ENCODE results near the gene BID. TPM values are rescaled to one million over a fixed set of nuclear protein-coding genes. Genes with fewer than 3 reads are reported as not detected.

The BID gene
- total RNA-seq = 1 to 10 TPM; 4.0 to 9.3 TPM

DNA sequence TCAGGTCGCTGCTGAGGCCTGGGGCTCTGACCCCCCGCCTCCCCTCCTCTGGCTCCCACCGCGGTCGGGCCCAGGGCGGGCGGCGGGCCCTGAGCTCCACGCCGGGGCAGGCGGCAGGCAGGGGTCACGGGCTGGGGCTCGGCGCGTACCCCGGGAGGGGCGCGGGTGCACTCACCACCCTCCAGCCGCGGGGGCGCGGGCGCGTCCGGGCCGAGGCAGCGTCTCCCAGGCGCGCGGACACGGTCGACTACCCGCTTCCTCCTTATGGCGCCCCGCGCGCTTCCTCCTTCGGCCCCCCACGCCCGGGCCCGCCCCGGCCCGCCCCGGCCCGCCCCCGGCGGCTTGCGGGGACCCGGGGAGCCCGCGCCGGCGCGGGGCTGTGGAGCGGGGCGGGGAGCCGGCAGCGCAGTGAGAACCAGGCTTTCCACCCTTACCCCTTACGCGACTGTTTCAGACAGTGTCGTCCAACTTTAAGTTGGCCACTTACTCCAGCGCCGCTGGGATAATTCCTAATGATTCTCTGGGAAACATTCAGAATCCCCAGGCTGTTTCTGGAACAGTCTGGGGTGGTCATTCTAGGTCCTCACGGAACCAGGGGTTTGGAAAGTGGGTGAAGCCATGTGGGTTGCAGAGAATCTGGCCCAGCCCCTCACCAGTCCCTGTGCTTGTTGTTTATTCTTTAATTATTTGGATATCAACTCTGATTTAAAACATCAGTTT is at the start of gene BID:
TSS of gene BID (minus strand) at position 264 of the 720 bp plus-strand sequence. CDS start 24,353 bp downstream, outside the sequence.
- H3K4me3 ChIP-seq = peak within 1 kb of the TSS; percentile 50 to 60
- intact Hi-C loops (cut with DNase I) = no loop called here
- no peaks in the 10 kb centered on the region for H3K9me3 ChIP-seq
- ATAC-seq (peak; percentile 62), DNase-seq (peak; percentile 11 to 62 (median 38))
- peaks cover 13% of the 10 kb centered on the region for H3K4me1 ChIP-seq
- no peak for TF ChIP-seq POLR2A (IDR thresholded peaks at IDR 0.05)
- no peak for TF ChIP-seq CTCF (IDR thresholded peaks at IDR 0.05)
- H3K27ac ChIP-seq = peak within 1 kb of the TSS in 3 of 4 donors; percentile 36 to 58 (median 56)
- no peaks in the 10 kb centered on the region for H3K27me3 ChIP-seq
- 0% methylated on average over 6 to 49 of the region's 64 CpGs for WGBS, 2 donors
- H3K36me3 ChIP-seq (replicated peaks in 1 of 2; ENCODE audit: insufficient read depth in 1 of 2, low read depth in 2 of 2) = no peaks in the 10 kb centered on the region

DNA sequence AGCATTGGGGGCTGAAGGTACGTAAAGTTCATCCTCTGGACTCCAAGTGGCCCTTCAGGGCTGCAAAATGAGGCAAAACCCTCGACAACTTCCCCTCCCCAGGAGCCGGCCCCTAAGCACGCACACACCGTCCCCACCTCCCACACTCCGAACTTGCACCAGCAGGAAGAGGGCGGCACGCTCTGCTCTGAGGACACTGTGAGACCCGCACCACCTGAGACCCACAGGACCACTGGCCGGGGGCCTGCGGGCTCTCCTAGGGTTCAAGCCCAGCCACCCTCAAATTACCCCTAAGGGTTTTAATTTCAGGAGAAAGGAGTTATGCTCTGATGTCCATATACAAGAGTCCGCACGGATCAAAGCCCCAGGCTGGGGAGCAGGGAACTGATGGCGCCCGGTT is 49.7 kb upstream of the BID start:
- DNase-seq = no peak
- ATAC-seq = no peak
- Histone ChIP-seq H3K27ac (no peak overlapping the region), H3K4me1 (no peaks in the 10 kb centered on the region), H3K9me3 (no peaks in the 10 kb centered on the region), H3K36me3 (replicated peaks in 1 of 2; ENCODE audit: insufficient read depth in 1 of 2, low read depth in 2 of 2) (peaks cover 0 to 2% of the 10 kb centered on the region in 2 donors), H3K27me3 (no peaks in the 10 kb centered on the region), H3K4me3 (no peak overlapping the region)
- no peak for TF ChIP-seq POLR2A (IDR thresholded peaks at IDR 0.05)
- no peak for TF ChIP-seq CTCF (IDR thresholded peaks at IDR 0.05)
- intact Hi-C loops (cut with DNase I) = no loop called here
- WGBS, 2 donors = 92 to 95% methylated on average over 15 of the region's 15 CpGs

GRCh38 chr22:17823226-17823625 is 49.0 kb upstream of the BID start:
- DNase-seq = no peak
- Histone ChIP-seq H3K4me3 (no peak overlapping the region), H3K4me1 (no peaks in the 10 kb centered on the region), H3K27me3 (no peaks in the 10 kb centered on the region), H3K9me3 (no peaks in the 10 kb centered on the region), H3K36me3 (replicated peaks in 1 of 2; ENCODE audit: insufficient read depth in 1 of 2, low read depth in 2 of 2) (peaks cover 0 to 2% of the 10 kb centered on the region in 2 donors), H3K27ac (no peak overlapping the region)
- TF ChIP-seq CTCF (IDR thresholded peaks at IDR 0.05) = no peak
- TF ChIP-seq POLR2A (IDR thresholded peaks at IDR 0.05) = no peak
- 76 to 86% methylated on average over 4 of the region's 4 CpGs for WGBS, 2 donors
- no peak for ATAC-seq
- intact Hi-C loops (cut with DNase I) = no loop called here

GRCh38 chr22:17822087-17822486 is 47.8 kb upstream of the BID start:
- no peak overlapping the region for H3K4me3 ChIP-seq
- ATAC-seq (no peak), DNase-seq (no peak)
- no peaks in the 10 kb centered on the region for H3K4me1 ChIP-seq
- H3K36me3 ChIP-seq (replicated peaks in 1 of 2; ENCODE audit: insufficient read depth in 1 of 2, low read depth in 2 of 2) = peaks cover 0 to 2% of the 10 kb centered on the region in 2 donors
- TF ChIP-seq POLR2A (IDR thresholded peaks at IDR 0.05) (no peak), CTCF (IDR thresholded peaks at IDR 0.05) (no peak)
- H3K27ac ChIP-seq = no peak overlapping the region
- WGBS, 2 donors = 96 to 100% methylated on average over 7 to 13 of the region's 13 CpGs
- intact Hi-C loops (cut with DNase I) = no loop called here
- H3K27me3 ChIP-seq = no peaks in the 10 kb centered on the region
- no peaks in the 10 kb centered on the region for H3K9me3 ChIP-seq
